Trophoblast cell (in vitro differentiated cells and primary cell): Measurements from ENCODE around the gene ZNF586.
"Not testable (repeated sequence)": the region's sequence is repeated elsewhere in the genome, so short reads cannot be mapped to it uniquely, and the experiment has no call there.

ENCODE experiments used
- DNase-seq, 2 donors: peaks; one replicate each; pipeline ENCODE4 v3.0.0-alpha.2; 2016
- H2AFZ ChIP-seq: 2 replicates; pipeline ENCODE4 v1.6.1; 2013; ENCODE audit warnings: low read length, moderate library complexity, mild to moderate bottlenecking; ENCODE audit not compliant: insufficient read depth, poor library complexity
- H2AK5ac ChIP-seq: 2 replicates; pipeline ENCODE4 v1.6.1; 2013; ENCODE audit warnings: mild to moderate bottlenecking, low read length
- H2BK120ac ChIP-seq: 2 replicates; pipeline ENCODE4 v1.6.1; 2013; ENCODE audit warnings: low read length, mild to moderate bottlenecking, moderate library complexity; ENCODE audit not compliant: insufficient read depth, poor library complexity
- H2BK12ac ChIP-seq: 2 replicates; pipeline ENCODE4 v1.6.1; 2013; ENCODE audit warnings: mild to moderate bottlenecking, low read length, moderate library complexity
- H2BK5ac ChIP-seq: 2 replicates; pipeline ENCODE4 v1.6.1; 2013; ENCODE audit warnings: low read length, low read depth, moderate library complexity, mild to moderate bottlenecking; ENCODE audit not compliant: poor library complexity
- H3K14ac ChIP-seq: 2 replicates; pipeline ENCODE4 v1.6.1; 2013; ENCODE audit warnings: mild to moderate bottlenecking, low read length
- H3K18ac ChIP-seq: 2 replicates; pipeline ENCODE4 v1.6.1; 2013; ENCODE audit warnings: mild to moderate bottlenecking, low read length
- H3K23ac ChIP-seq: 2 replicates; pipeline ENCODE4 v1.6.1; 2013; ENCODE audit warnings: low read length
- H3K27ac ChIP-seq: 2 replicates; pipeline ENCODE4 v1.5.1; 2013; ENCODE audit warnings: low read depth, mild to moderate bottlenecking, inconsistent platforms, low read length, moderate library complexity
- H3K27me3 ChIP-seq: 2 replicates; pipeline ENCODE4 v1.6.1; 2013; ENCODE audit warnings: inconsistent platforms, mild to moderate bottlenecking, low read length, moderate library complexity; ENCODE audit not compliant: insufficient read depth
- H3K36me3 ChIP-seq, 2 experiments: 1 replicate in 1 of 2; 2 replicates in 1 of 2; pipeline ENCODE4 v1.6.1; 2013; ENCODE audit warnings: low read length in 2 of 2, mild to moderate bottlenecking in 2 of 2, moderate library complexity in 1 of 2; ENCODE audit not compliant: insufficient read depth in 2 of 2, control insufficient read depth in 1 of 2
- H3K4ac ChIP-seq: 2 replicates; pipeline ENCODE4 v1.6.1; 2013; ENCODE audit warnings: low read depth, mild to moderate bottlenecking, low read length, moderate library complexity
- H3K4me1 ChIP-seq, 2 experiments: 1 replicate in 1 of 2; 2 replicates in 1 of 2; pipeline ENCODE4 v1.6.1; 2013; ENCODE audit warnings: low read length in 2 of 2, mild to moderate bottlenecking in 2 of 2, moderate library complexity in 1 of 2; ENCODE audit not compliant: insufficient read depth in 2 of 2, control insufficient read depth in 1 of 2
- H3K4me2 ChIP-seq: 2 replicates; pipeline ENCODE4 v1.6.1; 2013; ENCODE audit warnings: inconsistent platforms, mild to moderate bottlenecking, low read length, moderate library complexity
- H3K4me3 ChIP-seq: 2 replicates; pipeline ENCODE4 v1.5.1; 2013; ENCODE audit warnings: mild to moderate bottlenecking, low read depth, low read length, inconsistent platforms
- H3K79me1 ChIP-seq: one replicate; pipeline ENCODE4 v1.6.1; 2013; ENCODE audit warnings: low read length
- H3K79me2 ChIP-seq: 2 replicates; pipeline ENCODE4 v1.6.1; 2013; ENCODE audit warnings: low read length, mild to moderate bottlenecking; ENCODE audit not compliant: control insufficient read depth, insufficient read depth, poor library complexity
- H3K9ac ChIP-seq: 2 replicates; pipeline ENCODE4 v1.6.1; 2013; ENCODE audit warnings: mild to moderate bottlenecking, low read length
- H3K9me3 ChIP-seq: 2 replicates; pipeline ENCODE4 v1.6.1; 2013; ENCODE audit warnings: low read depth, mild to moderate bottlenecking, control low read depth, inconsistent platforms, low read length; ENCODE audit not compliant: insufficient read depth
- H4K12ac ChIP-seq: 2 replicates; pipeline ENCODE4 v1.6.1; 2013; ENCODE audit warnings: low read depth, mild to moderate bottlenecking, low read length, moderate library complexity
- H4K8ac ChIP-seq: 2 replicates; pipeline ENCODE4 v1.6.1; 2013; ENCODE audit warnings: low read depth, mild to moderate bottlenecking, low read length, moderate library complexity
- H4K91ac ChIP-seq: one replicate; pipeline ENCODE4 v1.6.1; 2013; ENCODE audit warnings: low read depth, mild to moderate bottlenecking, low read length, moderate library complexity
- WGBS: extraction: QIAGEN DNeasy Blood & Tissue Kit; methylation state at CpG from one replicate; pipeline ENCODE4 v1.1.7; 2013; ENCODE audit warnings: missing lambda C conversion rate; ENCODE audit not compliant: insufficient read length, insufficient coverage; ENCODE audit errors: extremely low coverage; 5-methylcytosine and 5-hydroxymethylcytosine counted together

ZNF586 gene

GRCh38 chr19:57812226-57812625, 42.8 kb downstream of the ZNF586 start:
- Histone ChIP-seq H2BK5ac (no peak overlapping the region), H3K4ac (no peak overlapping the region), H3K18ac (no peak overlapping the region), H3K4me3 (no peak overlapping the region), H3K79me2 (peaks cover 8% of the 10 kb centered on the region), H3K4me2 (no peak overlapping the region), H2AFZ (no peak overlapping the region), H4K12ac (no peak overlapping the region), H2BK12ac (no peak overlapping the region), H3K9ac (no peak overlapping the region), H3K4me1 (peaks cover 26 to 28% of the 10 kb centered on the region in 2 experiments), H3K14ac (no peak overlapping the region), H3K9me3 (no peaks in the 10 kb centered on the region), H4K91ac (no peak overlapping the region), H3K27me3 (no peaks in the 10 kb centered on the region), H3K23ac (no peak overlapping the region), H2AK5ac (no peak overlapping the region), H3K36me3 (peaks cover 21 to 37% of the 10 kb centered on the region in 2 experiments), H2BK120ac (no peak overlapping the region), H3K27ac (no peak overlapping the region), H3K79me1 (peaks cover 16% of the 10 kb centered on the region), H4K8ac (no peak overlapping the region)
- DNase-seq: no peak
- WGBS: no CpG with 5 or more reads among the region's 3 CpGs

- H2BK12ac ChIP-seq: peak overlapping the region; percentile 31
- H2AK5ac ChIP-seq, H4K8ac ChIP-seq, H3K23ac ChIP-seq, H3K27me3 ChIP-seq, H3K14ac ChIP-seq, H3K9me3 ChIP-seq, H3K79me2 ChIP-seq, DNase-seq, H4K12ac ChIP-seq, H3K4me3 ChIP-seq, H4K91ac ChIP-seq, H2AFZ ChIP-seq, H3K9ac ChIP-seq, H3K27ac ChIP-seq, H2BK120ac ChIP-seq: not testable (repeated sequence)
- H3K4ac ChIP-seq: peak overlapping the region; percentile 47
- peak overlapping the region; percentile 15 for H2BK5ac ChIP-seq
- H3K79me1 ChIP-seq: peaks cover 16% of the 10 kb centered on the region
- peaks cover 17 to 27% of the 10 kb centered on the region in 2 experiments for H3K36me3 ChIP-seq
- H3K4me2 ChIP-seq: peak overlapping the region; percentile 75
- WGBS: no CpG with 5 or more reads among the region's 13 CpGs
- peak overlapping the region; percentile 40 for H3K18ac ChIP-seq
- peaks cover 28 to 29% of the 10 kb centered on the region in 2 experiments for H3K4me1 ChIP-seq
These were observed 43.7 kb downstream of the ZNF586 start for GRCh38 chr19:57812975-57813820.

DNA sequence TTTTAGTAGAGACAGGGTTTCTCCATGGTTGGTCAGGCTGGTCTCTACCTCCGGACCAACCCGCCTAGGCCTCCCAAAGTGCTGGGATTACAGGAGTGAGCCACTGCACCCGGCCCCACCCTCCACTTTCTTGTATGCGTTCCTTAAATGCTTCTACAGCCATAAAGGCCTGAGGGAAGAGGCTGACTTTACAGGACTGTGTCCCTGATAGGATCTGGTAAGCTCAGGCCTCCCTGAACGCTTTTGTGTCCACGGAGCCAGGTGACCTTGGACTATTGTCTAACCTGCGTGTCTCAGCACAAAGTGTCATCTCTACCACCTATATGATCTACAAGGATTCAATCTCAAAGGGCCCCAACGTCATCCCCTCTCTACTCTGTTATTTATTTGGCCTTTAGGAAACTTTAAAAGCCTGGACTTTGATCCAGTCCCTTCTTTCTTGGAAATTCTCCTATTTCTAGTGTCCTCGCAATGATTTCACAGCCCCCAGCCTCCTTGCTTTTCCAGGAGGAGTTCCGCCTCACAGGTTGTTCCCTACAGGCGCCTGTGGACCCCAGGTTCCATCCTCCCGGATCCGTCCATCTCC, 44.5 kb downstream of the ZNF586 start:
- H2BK120ac ChIP-seq: peak overlapping the region; percentile 49

DNA sequence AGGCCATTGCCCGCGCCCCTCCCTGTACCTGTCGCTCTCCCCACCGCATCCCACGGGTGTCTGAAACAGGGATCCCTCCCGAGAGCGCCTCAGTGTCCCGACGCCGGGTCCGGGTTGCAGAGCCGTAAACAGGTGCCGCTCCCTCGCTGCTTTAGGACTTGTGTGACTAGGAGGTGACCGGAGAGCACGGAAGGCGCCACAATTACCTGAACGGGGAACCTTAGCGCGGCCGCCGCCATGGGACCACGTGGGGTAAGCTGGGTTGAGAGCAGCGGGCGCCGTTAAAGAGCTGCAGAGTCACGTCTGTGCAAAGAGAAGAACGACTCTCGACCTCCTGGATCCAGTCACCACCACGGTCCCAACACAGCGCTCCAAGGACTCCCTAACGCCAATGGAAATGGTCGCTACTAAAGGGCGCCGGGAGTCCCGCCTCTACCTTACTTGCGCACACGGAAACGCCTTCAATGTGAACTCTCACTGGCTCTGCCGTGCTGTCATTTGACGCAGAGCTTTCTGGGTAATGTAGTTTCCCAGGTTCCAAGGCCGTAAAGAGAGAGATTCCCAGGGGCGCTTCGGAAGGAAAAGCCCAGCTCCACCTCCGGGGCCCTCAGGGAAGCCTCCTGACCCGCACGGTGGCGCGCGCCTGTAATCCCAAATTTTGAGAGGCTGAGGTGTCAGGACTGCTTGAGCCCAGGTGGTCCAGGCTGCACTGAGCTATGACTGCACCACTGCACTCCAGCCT, 45.2 kb downstream of the ZNF586 start, which contains the start of gene ZNF552:
Gene ZNF552, minus strand, starts transcription at position 409 of the 742 bp plus-strand sequence. Its CDS starts 170 bp downstream, at position 239.
- H2BK5ac ChIP-seq: peak within 1 kb of the TSS; percentile 95
- WGBS: no CpG with 5 or more reads among the region's 50 CpGs
- H3K79me2 ChIP-seq: peaks cover 10% of the 10 kb centered on the region

More for the DNA sequence above, 44.5 kb downstream of the ZNF586 start:
- H3K18ac ChIP-seq: peak overlapping the region; percentile 29
- peak overlapping the region; percentile 75 for H3K4me2 ChIP-seq
- H3K9me3 ChIP-seq: no peaks in the 10 kb centered on the region
- peak overlapping the region; percentile 39 for H4K8ac ChIP-seq
- H3K27ac ChIP-seq: peak overlapping the region; percentile 79
- peaks cover 15 to 22% of the 10 kb centered on the region in 2 experiments for H3K36me3 ChIP-seq
- peak overlapping the region; percentile 89 for H3K4me3 ChIP-seq
- peak overlapping the region; percentile 14 for H4K12ac ChIP-seq
- H3K4ac ChIP-seq: peak overlapping the region; percentile 47
- peak; percentile 91 to 92 for DNase-seq
- H3K4me1 ChIP-seq: peaks cover 28 to 33% of the 10 kb centered on the region in 2 experiments
- peaks cover 8% of the 10 kb centered on the region for H3K79me2 ChIP-seq
- peak overlapping the region; percentile 65 for H2AK5ac ChIP-seq
- H2BK12ac ChIP-seq: no peak overlapping the region
- H3K14ac ChIP-seq: peak overlapping the region; percentile 85
- peak overlapping the region; percentile 75 for H2BK5ac ChIP-seq
- H4K91ac ChIP-seq: peak overlapping the region; percentile 68
- no CpG with 5 or more reads among the region's 13 CpGs for WGBS
- peaks cover 17% of the 10 kb centered on the region for H3K79me1 ChIP-seq
- peak overlapping the region; percentile 50 for H2AFZ ChIP-seq
- no peaks in the 10 kb centered on the region for H3K27me3 ChIP-seq
- H3K9ac ChIP-seq: peak overlapping the region; percentile 95
- no peak overlapping the region for H3K23ac ChIP-seq

More for the DNA sequence above, 45.2 kb downstream of the ZNF586 start, which contains the start of gene ZNF552:
- Histone ChIP-seq H3K4ac (peak within 1 kb of the TSS; percentile 77), H3K23ac (no peak within 1 kb of the TSS), H4K91ac (peak within 1 kb of the TSS; percentile 95), H3K14ac (peak within 1 kb of the TSS; percentile 89), H2AK5ac (peak within 1 kb of the TSS; percentile 65), H4K12ac (peak within 1 kb of the TSS; percentile 90), H3K27ac (peak within 1 kb of the TSS; percentile 94), H3K9me3 (no peaks in the 10 kb centered on the region), H2BK120ac (peak within 1 kb of the TSS; percentile 93), H3K9ac (peak within 1 kb of the TSS; percentile 95), H3K4me3 (peak within 1 kb of the TSS; percentile 89), H4K8ac (peak within 1 kb of the TSS; percentile 81), H3K36me3 (peaks cover 14 to 18% of the 10 kb centered on the region in 2 experiments), H3K27me3 (no peaks in the 10 kb centered on the region), H3K4me2 (peak within 1 kb of the TSS; percentile 75), H3K18ac (peak within 1 kb of the TSS; percentile 87), H3K79me1 (peaks cover 22% of the 10 kb centered on the region), H2BK12ac (peak within 1 kb of the TSS; percentile 85), H3K4me1 (peaks cover 27 to 32% of the 10 kb centered on the region in 2 experiments), H2AFZ (peak within 1 kb of the TSS; percentile 56)
- peak; percentile 95 for DNase-seq
